Measurements from ENCODE around the gene OR6N2. TPM values are rescaled to one million over a fixed set of nuclear protein-coding genes. Genes with fewer than 3 reads are reported as not detected.

The OR6N2 gene
- total RNA-seq: not detected
- long read RNA-seq: 0 reads

DNA sequence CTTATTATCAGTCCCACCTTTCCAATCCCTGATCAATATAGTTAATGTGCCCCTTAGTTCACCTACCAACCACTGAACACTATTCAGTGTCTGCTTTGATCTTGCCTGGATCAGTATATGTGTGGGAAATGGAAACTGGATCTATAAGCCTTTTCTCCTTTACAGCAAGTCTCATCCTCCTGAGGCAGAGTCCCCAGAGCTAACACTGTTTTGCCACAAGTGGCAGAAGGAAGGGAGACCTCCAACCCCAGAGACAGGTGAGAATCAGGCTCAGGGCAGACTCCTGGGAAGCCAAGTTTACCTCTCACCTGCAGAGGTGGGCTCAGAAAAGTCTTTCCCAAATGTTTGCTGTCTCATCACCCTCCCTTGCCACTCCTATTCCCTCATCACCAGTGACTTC is at the start of gene OR6N2:
Gene OR6N2, minus strand, starts transcription at position 101 of the 400 bp plus-strand sequence. CDS start 3,569 bp downstream, outside the sequence.
- no peak within 1 kb of the TSS for H3K4me3 ChIP-seq
- no peak for DNase-seq
- H3K36me3 ChIP-seq: no peaks in the 10 kb centered on the region
- H3K4me1 ChIP-seq: no peaks in the 10 kb centered on the region
- H3K9me3 ChIP-seq (replicated peaks): no peaks in the 10 kb centered on the region
- intact Hi-C loops (cut with micrococcal nuclease): no loop called here
- TF ChIP-seq, protein P1, sequence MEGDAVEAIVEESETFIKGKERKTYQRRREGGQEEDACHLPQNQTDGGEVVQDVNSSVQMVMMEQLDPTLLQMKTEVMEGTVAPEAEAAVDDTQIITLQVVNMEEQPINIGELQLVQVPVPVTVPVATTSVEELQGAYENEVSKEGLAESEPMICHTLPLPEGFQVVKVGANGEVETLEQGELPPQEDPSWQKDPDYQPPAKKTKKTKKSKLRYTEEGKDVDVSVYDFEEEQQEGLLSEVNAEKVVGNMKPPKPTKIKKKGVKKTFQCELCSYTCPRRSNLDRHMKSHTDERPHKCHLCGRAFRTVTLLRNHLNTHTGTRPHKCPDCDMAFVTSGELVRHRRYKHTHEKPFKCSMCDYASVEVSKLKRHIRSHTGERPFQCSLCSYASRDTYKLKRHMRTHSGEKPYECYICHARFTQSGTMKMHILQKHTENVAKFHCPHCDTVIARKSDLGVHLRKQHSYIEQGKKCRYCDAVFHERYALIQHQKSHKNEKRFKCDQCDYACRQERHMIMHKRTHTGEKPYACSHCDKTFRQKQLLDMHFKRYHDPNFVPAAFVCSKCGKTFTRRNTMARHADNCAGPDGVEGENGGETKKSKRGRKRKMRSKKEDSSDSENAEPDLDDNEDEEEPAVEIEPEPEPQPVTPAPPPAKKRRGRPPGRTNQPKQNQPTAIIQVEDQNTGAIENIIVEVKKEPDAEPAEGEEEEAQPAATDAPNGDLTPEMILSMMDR (IDR thresholded peaks at IDR 0.05; ENCODE audit: borderline replicate concordance): no peak
- no peak within 1 kb of the TSS for H3K27ac ChIP-seq (replicated peaks)
- no peaks in the 10 kb centered on the region for H3K27me3 ChIP-seq (ENCODE audit: low read depth)

DNA sequence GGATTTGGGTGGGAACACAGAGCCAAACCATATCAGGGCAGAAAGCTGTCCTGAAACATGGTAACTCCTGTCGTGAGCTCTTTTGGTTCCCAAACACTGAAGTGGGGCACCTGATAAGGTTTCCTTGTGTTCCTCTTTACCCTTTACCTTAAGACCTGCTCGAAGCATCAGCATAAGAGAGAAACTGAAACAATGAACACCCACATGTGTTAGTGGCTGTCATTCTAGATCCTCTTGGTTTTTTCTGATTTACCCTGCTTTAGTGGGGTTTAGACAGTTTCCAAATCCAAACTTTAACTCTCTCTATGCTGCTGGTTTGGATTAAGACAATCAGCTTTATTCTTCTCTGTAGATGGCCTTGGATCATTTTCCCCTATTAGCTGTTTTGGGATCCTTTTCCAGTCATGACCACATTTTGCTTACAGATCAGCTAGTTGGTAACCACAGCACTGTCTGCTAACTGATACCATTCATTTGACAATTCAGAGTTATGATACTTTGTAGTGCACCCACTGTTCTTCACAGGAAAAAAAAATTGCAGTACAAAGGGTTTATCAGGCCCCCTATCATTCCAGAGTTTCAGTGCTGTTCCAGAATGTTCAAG is 49.2 kb upstream of the OR6N2 start:
- Histone ChIP-seq H3K36me3 (no peaks in the 10 kb centered on the region), H3K4me3 (no peak overlapping the region), H3K27ac (replicated peaks) (no peak overlapping the region), H3K4me1 (no peaks in the 10 kb centered on the region), H3K27me3 (ENCODE audit: low read depth) (no peaks in the 10 kb centered on the region), H3K9me3 (replicated peaks) (peaks cover 22% of the 10 kb centered on the region)
- intact Hi-C loops (cut with micrococcal nuclease): no loop called here
- DNase-seq: no peak
- TF ChIP-seq, protein P1 (IDR thresholded peaks at IDR 0.05; ENCODE audit: borderline replicate concordance): no peak

- H3K36me3 ChIP-seq: no peaks in the 10 kb centered on the region
- no peak overlapping the region for H3K4me3 ChIP-seq
- no peak for DNase-seq
- no peak overlapping the region for H3K27ac ChIP-seq (replicated peaks)
- no peaks in the 10 kb centered on the region for H3K27me3 ChIP-seq (ENCODE audit: low read depth)
- TF ChIP-seq, protein P1 (IDR thresholded peaks at IDR 0.05; ENCODE audit: borderline replicate concordance): no peak
- no peaks in the 10 kb centered on the region for H3K4me1 ChIP-seq
- intact Hi-C loops (cut with micrococcal nuclease): no loop called here
- peaks cover 10% of the 10 kb centered on the region for H3K9me3 ChIP-seq (replicated peaks)
Measured at GRCh38 chr1:158821723-158822122, 40.7 kb upstream of the OR6N2 start.

GRCh38 chr1:158819461-158820443 is 38.7 kb upstream of the OR6N2 start:
- Histone ChIP-seq H3K36me3 (no peaks in the 10 kb centered on the region), H3K27ac (replicated peaks) (no peak overlapping the region), H3K4me3 (no peak overlapping the region), H3K9me3 (replicated peaks) (peaks cover 10% of the 10 kb centered on the region), H3K27me3 (ENCODE audit: low read depth) (no peaks in the 10 kb centered on the region), H3K4me1 (no peaks in the 10 kb centered on the region)
- no peak for DNase-seq
- TF ChIP-seq, protein P1 (IDR thresholded peaks at IDR 0.05; ENCODE audit: borderline replicate concordance): no peak
- intact Hi-C loops (cut with micrococcal nuclease): no loop called here

DNA sequence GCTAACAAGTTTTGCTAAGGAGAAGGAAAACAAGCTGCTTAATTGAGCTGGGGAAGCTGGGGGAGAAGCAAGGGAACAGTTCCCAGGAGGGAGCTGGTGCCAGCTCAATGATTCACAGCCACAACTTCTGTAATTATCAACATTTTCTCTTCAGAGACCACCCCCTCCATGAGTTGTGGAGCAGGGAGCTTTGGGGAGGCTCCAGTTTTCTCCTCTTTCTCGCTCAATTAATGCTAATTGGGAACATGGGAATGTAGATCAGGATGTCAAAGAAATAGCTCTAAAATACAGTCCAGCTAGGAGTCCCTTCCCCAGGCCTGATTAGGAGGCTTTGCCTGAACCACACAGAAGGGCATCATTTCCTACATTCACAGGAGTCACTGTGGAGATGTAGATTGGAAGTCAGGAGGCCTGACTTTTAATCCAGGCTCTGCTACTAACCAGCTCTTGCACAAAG is 38.0 kb upstream of the OR6N2 start:
- DNase-seq: no peak
- TF ChIP-seq, protein P1 (IDR thresholded peaks at IDR 0.05; ENCODE audit: borderline replicate concordance): no peak
- Histone ChIP-seq H3K9me3 (replicated peaks) (peaks cover 10% of the 10 kb centered on the region), H3K27ac (replicated peaks) (no peak overlapping the region), H3K27me3 (ENCODE audit: low read depth) (no peaks in the 10 kb centered on the region), H3K4me1 (no peaks in the 10 kb centered on the region), H3K4me3 (no peak overlapping the region), H3K36me3 (no peaks in the 10 kb centered on the region)
- intact Hi-C loops (cut with micrococcal nuclease): no loop called here
